ENCODE data around the gene KYNU. TPM values are rescaled to one million over a fixed set of nuclear protein-coding genes. Genes with fewer than 3 reads are reported as not detected.

The KYNU gene
- total RNA-seq, 2 donors from 2014 or later, result 0.34 to 1.1 TPM

- no peak for DNase-seq (ENCODE audit: low spot score)
- WGBS, result 63% methylated on average over 4 of the region's 4 CpGs
- Histone ChIP-seq H3K4me1 (replicated peaks) (no peaks in the 10 kb centered on the region), H3K27me3 (replicated peaks; ENCODE audit: insufficient read depth) (no peaks in the 10 kb centered on the region), H3K9me3 (no peaks in the 10 kb centered on the region), H3K27ac (no peak overlapping the region), H3K36me3 (no peaks in the 10 kb centered on the region), H3K4me3 (no peak overlapping the region)
- intact Hi-C loops (cut with DNase I), result loop anchor here (10.0 kb wide), 1 partner anchor 938 kb away; no protein-coding TSS in a partner anchor
- no peak for TF ChIP-seq CTCF (IDR thresholded peaks at IDR 0.05)
These were observed 95.8 kb downstream of the KYNU start for GRCh38 chr2:142973160-142973821.

GRCh38 chr2:142973822-142974207 is 96.4 kb downstream of the KYNU start:
- H3K27me3 ChIP-seq (replicated peaks; ENCODE audit: insufficient read depth), result no peaks in the 10 kb centered on the region
- TF ChIP-seq POLR2A (IDR thresholded peaks at IDR 0.05) (no peak), CTCF (IDR thresholded peaks at IDR 0.05) (no peak), POLR2AphosphoS5 (IDR thresholded peaks at IDR 0.05) (no peak)
- H3K36me3 ChIP-seq, result no peaks in the 10 kb centered on the region
- no peaks in the 10 kb centered on the region for H3K9me3 ChIP-seq
- H3K4me1 ChIP-seq (replicated peaks), result no peaks in the 10 kb centered on the region
- H3K27ac ChIP-seq, result no peak overlapping the region
- no peak for DNase-seq (ENCODE audit: low spot score)
- 18% methylated on average over 4 of the region's 4 CpGs for WGBS
- intact Hi-C loops (cut with DNase I), result loop anchor here (10.0 kb wide), 1 partner anchor 939 kb away; no protein-coding TSS in a partner anchor
- no peak overlapping the region for H3K4me3 ChIP-seq

GRCh38 chr2:142974288-142975024 is 97.0 kb downstream of the KYNU start:
- Histone ChIP-seq H3K4me1 (replicated peaks) (no peaks in the 10 kb centered on the region), H3K9me3 (no peaks in the 10 kb centered on the region), H3K4me3 (no peak overlapping the region), H3K27me3 (replicated peaks; ENCODE audit: insufficient read depth) (no peaks in the 10 kb centered on the region), H3K36me3 (no peaks in the 10 kb centered on the region), H3K27ac (peak overlapping the region in 1 of 2 donors; percentile 6)
- WGBS, result 47% methylated on average over 3 of the region's 3 CpGs
- DNase-seq (ENCODE audit: low spot score), result peak; percentile 20
- TF ChIP-seq POLR2AphosphoS5 (IDR thresholded peaks at IDR 0.05), result peak; percentile 34
- TF ChIP-seq CTCF (IDR thresholded peaks at IDR 0.05), result no peak
- intact Hi-C loops (cut with DNase I), result loop anchor here (10.0 kb wide), 1 partner anchor 940 kb away; no protein-coding TSS in a partner anchor

DNA sequence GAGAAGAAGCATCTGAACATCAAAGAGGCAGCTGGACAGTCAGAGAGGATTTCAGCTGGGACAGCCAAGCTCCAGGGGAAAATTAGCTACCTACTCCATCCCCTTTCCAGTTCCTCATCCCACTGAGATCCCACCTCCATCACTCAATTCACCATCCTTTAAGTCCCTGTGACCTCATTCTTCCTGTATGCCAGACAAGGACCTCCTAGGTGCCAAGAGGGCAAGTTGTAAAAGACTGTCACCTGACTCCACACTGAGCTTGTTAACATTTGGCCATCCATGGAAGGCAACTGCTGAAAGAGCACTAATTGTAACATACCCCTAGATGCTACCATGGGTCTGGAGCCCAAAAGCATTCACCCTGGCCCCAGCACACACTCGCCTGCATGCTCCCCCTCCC is 97.8 kb downstream of the KYNU start:
- intact Hi-C loops (cut with DNase I), result loop anchor here (10.0 kb wide), 1 partner anchor 940 kb away; no protein-coding TSS in a partner anchor
- no peaks in the 10 kb centered on the region for H3K36me3 ChIP-seq
- no peaks in the 10 kb centered on the region for H3K27me3 ChIP-seq (replicated peaks; ENCODE audit: insufficient read depth)
- WGBS, result 87% methylated on average over 1 of the region's 1 CpG
- TF ChIP-seq CTCF (IDR thresholded peaks at IDR 0.05) (no peak), POLR2A (IDR thresholded peaks at IDR 0.05) (no peak), POLR2AphosphoS5 (IDR thresholded peaks at IDR 0.05) (no peak)
- no peak overlapping the region for H3K4me3 ChIP-seq
- no peak for DNase-seq (ENCODE audit: low spot score)
- no peaks in the 10 kb centered on the region for H3K9me3 ChIP-seq
- no peaks in the 10 kb centered on the region for H3K4me1 ChIP-seq (replicated peaks)
- H3K27ac ChIP-seq, result peak overlapping the region in 1 of 2 donors; percentile 6
